Fibroblast of gingiva (primary cell): ENCODE measurements around the gene SYT7.

Experiments
- DNase-seq: peaks from one replicate; pipeline ENCODE4 v3.0.0-alpha.2; 2011; ENCODE audit warnings: low read depth

The SYT7 gene

DNA sequence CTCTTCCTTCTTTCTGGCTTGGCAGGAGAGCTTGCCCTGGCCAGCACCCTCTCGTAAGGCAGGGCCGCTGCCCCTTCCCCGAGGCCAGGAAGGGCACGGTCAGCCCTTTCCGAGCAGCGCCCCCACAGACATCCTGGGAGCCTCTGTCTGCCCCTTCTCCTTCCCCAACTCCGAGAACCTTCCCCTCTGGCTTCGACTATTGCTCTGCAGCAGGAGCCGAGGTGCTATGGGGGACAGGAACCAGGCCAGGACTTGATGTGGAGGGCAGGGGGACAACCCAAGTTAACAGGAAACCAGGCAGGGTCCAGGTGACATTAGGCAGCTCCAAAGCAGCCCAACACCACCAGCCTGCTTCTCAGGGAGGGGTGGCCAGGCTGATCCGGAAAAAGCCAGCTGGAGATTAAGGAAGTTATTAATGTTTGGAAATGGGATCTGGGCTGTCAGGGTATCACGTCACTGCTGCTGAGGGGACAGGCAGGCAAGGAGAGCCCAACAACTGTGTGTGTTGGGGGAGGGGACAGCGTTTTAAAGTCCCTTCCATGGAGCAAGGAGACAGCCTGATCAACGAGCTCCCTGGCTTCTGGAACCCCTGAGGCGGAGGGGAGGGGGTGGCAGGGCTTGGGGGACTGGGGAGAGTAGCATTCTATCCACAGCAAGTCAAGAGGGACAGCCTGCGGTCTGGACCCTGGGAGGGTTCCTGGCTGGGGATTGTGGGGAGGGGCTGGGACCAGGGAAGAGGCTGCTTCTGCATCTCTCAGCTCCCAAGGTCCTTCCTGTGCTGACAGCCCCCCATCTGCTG is 27.3 kb downstream of the SYT7 start:
- DNase-seq: no peak

DNA sequence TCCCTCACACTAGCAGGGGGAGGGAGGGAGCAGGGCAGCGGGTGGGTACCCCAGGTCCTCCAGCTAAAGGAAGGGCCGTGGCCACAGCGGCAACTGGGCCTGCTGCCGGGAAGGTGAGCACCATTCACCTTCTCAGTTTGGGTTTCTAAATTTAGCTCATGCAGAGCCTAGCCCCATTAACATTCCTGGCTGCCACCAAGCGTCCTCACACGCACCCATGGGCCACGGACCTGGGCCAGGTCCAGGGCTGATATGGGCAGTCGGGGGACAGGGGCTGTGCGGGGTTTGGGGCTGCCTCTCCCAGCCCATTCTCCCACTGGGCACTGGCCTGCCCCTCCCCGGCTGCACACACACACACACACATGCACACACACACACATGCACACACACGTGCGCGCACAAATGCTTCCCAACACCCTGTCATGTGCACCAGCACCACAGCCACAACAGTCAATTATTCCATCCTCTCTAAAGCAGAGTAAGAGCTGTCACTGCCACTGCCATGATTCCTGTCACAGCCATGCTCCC is 28.7 kb downstream of the SYT7 start:
- DNase-seq: no peak

DNA sequence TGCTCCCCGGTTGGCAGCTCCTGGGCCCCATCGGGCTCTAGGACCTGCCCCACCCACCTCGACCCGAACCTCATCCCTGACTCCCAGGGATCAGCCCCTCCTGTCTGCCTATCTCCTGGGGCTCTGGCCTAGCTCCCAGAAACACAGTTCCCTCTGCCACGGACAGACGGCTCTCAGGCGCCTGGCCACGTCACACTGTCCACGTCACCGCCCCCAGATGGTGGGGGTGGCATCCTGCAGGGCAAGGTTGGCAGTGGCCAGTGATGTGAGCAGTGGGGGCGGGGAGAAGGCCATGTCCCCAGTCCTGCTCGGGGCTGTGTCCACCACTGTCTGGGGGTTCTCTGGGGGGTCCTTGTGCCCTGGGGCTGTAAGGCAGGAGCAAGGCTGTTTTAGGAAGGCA is 29.2 kb downstream of the SYT7 start:
- DNase-seq: peak; percentile 63

DNA sequence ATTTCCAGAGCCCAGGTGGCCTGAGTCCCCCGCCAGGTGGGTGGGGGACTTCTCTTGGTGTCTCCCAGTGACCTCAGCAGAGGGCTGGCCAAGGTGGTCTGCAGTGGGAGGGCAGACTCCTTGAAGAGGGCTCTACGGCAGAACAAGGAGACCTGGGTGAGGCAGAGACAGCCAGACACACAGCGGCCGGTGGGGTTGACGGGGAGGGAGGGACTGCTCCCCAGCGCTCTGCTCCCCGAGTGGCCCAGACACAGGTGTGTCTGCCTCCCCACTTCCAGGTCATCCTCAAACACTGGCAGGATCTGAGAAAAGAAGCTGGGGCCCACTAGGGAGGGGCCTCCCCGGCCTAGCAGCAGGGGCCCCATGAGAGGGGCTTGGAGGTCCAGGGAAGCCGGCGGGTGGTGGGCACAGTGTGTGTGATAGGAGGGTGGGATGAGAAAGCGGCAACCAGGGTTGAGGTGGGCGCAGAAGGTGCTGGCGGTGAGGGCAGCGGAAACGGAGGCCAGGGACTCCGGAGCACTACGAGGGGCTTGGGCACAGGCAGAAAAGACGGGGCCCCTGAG is 30.1 kb downstream of the SYT7 start:
- DNase-seq: no peak

DNA sequence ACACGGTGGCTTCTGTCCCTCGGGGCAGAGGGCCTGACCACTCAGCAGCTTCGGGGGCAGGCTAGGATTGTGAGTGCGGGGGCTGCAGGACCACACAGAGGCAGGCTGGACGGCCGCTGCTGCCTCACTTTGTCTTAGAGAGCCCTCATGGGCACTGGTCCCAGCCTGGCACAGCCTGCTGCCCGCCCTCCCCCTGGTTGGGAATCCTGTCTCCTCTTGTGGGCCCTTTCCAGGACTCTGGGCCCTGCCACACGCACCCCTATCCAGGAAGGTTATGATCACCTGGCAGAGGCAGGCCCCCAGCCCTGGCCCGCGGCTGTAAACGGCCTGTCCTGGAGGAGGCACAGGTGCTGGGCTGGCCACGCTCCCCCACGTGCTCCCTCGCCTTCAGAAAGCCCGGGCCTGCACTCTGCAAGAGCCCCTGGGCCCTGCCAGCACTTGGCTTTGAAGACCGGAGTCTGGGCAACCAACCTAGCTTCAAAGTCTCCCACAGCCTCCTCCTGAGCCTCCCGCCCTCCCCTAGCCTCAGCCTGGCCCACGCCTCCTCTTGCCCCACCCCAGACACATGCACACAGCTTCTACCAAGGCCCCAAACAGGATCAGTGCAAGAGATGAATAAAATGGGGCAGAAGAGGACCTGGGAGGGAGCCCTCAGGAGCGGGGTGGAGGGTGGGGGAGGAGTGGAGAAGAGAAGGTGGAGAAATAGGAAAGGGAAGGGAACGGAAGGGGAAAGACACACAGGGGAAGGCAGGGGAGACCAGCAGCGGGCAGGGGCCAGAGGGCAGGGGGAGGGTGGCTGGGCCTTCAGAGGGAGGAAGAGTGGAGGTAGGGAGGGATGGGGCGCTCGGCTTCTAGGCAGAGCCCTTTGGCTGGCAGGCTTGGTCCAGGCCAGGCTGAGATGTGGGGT is 31.0 kb downstream of the SYT7 start:
- DNase-seq: no peak

DNA sequence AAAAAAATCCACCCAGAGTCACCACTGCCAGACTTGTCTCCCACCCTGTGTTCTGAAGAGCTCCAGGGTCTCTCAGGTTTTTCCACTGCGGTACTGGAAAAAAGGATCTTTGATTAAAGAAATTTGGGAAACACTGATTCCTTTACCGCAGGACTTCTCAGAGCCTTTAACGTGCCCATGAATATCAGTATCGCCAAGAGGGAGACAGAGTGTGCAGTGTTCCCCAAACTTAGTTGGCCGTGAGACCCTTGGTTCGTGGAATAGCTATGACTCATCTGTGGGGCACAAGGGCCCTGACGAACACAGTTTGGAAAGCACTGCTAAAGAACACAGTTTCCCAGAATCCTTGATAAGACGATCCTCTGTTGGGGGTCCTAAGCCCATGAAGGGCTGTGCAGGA is 31.7 kb downstream of the SYT7 start:
- no peak for DNase-seq

DNA sequence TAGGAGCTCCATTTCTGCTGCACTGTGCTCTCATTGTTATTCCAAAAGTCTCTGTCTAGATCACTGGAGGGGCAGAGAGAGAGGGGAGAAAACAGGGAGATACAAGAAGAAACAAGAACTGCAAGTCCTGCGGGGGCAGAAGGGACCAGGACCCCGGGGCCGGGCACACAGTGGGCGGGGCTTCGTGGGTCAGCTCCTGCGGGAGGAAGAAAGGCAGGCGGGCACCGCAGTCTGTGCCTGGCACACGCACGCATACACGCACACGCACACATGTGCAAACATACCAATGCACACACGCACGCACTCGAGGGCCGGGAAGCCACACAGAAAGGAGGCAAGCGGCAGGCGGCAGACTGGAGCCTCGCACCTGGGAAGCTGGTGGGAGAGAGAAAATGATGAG is 33.6 kb downstream of the SYT7 start:
- no peak for DNase-seq

DNA sequence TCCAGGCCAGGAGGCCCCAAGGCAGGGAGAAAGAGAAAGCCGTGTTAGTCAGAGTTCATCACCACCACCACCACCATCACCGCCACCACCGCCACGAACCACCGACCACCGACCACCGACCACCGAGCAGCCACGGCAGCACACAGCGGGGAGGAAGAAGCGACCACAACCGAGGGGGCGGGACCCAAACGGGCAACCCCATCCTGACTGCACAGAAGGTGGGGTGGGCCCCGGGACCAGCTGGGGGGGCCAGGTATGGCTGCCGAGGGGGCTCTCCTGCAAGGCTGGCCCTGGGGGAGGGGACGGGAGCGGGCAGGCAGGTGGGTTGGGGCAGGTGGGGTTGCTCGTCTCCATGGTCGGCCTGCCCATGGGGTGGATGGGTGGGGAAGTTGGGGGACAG is 34.2 kb downstream of the SYT7 start:
- DNase-seq: no peak

DNA sequence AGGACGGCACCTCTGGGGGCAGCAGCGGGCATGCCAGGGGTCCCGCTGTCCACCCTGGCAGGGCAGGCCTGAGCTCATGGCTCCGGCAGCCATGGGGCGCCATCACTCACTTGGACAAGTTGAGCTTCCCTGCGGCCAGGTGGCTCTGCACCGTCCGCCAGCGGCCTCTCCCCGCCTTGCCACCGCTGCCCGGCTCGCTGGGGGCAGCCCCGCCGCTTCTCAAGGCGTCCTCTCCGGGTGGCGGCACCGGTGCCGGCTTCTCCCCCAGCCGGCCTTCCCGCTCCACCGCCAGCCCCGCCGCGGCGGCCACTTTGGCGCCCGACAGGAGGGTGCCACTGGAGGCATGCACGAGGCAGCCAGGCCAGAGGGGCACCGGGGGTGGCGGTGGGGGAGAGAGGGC is 35.0 kb downstream of the SYT7 start:
- DNase-seq: no peak

DNA sequence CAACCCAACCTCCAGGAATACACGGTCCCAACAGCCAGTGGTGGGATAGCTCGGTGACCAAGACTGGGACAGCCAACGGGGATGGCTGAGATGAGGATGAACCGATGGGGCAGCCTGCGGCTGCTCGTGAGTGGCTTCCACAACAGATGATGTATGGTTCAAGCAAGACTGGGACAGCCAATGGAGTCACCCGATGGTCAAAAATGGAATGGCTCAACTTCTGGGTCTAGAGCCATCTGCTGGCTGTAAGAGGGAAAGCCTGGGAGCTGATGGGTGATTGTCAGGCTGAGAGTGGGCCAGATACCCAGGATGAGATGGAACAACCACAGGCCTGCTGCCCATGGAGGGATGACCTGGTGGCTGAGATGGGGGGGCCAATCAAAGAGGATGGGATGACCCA is 35.5 kb downstream of the SYT7 start:
- no peak for DNase-seq

DNA sequence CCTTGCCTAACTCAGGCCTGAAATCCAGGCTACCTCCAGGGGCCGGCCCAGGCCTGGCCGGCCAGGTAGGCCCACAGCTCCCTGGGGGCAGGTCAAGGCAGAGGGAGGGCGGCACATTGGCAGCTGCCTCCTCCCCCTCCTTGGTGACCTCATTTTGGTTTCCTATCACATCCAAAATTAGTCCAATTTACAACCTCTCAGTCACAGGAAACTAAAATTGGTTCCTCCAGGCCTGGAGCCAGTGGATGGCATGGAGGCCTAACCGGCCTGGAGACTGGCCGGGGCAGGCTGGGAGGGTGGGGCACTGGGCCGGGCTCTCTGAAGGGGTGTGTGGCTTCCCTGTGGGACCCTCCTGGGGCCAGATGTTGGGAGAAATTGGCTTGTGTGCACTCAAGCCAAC is 36.4 kb downstream of the SYT7 start:
- no peak for DNase-seq

DNA sequence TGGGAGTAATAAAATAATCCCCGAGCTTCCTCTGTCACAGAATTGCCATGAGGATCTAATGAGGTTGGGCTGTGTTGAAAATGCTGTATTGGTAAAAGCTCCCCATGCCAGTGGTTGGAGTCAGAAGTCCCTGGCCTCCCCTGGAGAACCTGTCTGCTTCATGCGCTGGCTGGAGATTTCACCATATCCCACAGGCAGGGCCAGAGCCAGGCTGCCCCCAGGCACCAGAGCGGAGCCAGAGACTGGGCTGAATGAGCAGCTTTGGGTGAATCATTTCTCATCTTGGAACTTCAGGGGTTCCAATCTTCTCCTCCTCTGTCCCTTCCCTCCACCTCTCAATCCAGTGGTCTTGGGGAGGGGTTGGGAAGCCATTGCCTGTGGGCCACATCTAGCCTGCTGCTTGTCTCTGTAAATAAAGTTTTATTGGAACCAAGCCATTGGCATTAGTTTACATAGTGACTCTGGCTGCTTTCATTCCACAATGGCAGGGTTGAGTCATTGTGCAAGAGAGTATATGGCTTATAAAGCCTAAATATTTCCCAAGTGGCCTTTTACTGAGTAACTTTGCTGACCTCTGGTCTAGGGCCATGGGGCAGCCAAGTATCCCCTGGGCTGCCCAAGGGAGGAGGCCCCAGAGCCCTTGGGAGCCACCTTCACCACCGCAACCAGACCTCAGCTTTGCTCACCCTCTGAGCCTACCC is 37.1 kb downstream of the SYT7 start:
- DNase-seq: peak; percentile 87

DNA sequence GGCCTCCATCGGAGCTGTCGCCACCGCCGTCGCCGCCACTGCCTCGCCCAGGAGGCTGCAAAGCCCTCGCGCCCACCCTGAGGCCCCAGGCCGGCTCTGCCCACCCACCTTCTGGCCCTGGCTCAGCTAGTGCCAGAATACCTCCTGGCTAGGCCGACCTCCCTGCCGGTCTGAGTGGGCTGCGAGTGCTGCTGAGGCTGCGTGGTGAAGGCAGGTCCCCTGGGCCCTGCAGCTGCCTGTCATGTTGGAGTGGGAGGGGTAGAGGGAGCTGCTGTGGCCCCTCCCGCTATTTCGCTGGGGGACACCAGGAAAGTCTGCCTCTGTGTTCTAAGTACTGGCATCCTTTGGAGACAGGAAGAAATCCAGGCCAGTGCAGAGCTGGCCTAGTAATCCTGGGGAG is 38.2 kb downstream of the SYT7 start:
- DNase-seq: no peak

DNA sequence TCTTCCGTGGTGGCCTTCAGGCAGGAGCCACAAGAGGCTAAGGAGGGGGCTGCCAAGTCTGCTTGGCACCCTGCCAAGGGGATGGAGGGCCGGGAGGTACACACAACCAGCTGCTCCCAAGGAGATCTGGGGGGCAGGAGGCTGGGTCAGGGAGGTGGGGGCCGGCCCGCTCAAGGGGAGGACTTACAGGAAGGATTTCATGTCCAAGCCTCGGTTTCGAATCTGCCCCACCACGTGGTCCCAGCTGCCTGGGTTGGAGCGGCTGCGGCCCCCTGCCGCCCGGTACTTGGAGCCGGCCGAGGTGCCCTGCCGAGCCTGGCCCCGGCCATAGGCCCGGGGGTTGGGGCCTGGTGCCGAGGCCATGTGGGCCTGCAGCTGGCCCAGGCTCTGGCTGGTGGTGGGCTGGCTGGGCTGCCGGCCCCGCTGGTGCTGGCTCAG is 38.8 kb downstream of the SYT7 start:
- no peak for DNase-seq

DNA sequence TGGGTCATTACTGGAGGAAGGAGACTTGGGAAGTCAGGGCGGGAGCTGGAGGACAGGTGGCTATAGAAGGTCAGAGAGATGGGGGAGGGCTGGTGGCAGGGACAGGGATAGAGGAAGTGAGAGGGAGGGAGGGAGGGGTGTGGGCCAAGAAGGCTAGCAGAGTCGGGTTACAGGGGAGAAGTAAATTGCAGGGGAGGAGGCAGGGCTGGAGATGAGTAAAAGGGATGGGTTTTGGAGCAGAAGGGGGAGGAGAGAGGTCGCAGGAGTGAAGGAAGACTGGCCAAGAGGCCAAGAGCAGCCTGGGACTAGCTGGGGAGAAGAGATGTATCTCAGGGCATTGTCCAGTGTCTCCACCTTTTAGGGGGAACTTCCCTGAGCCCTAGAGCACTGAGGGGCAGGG is 39.3 kb downstream of the SYT7 start:
- peak; percentile 68 for DNase-seq

DNA sequence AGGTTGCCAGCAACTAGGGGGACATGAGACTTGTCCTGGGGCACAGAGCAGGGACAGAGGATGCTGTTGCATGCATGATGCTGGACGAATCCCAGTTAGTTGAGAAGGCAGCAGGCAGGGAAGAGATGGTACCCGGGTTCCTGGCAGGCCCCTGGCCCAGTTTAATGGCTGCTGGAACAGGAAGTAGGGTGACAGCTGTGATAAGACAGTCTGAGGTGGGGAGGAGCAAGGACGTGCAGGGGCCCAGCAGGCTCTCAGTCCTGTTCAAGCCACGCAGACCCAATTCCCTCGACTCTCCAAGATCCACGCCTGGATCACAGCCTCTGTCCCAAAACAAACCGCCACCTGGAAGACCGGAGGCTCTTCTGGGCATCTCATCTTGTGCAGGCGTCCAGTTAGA is 40.3 kb downstream of the SYT7 start:
- DNase-seq: no peak

DNA sequence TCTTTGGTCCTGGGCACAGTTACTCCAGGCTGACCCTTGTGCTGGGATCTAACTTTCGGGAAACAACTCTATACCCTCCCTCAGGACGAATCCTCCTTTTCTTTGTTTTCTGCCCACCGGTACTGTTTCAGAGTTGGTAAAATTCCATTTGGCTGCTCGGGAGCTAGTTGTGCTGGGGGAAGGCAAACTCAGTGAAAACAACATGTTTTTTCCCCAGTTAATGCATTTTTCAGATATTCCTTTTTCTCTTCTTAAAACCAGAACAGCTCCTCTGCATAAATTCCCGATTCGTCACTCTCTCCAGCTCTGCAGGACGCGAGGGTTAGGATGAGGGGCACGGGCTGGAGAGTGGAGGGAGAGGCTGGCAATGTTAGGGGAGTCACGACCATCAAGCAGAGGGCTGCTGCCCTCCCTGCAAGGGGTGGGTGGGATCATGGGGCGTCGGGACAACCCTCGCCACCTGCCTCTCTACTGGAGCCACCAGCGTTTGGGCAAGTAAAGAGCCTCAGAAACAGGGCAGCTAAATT is 41.0 kb downstream of the SYT7 start:
- no peak for DNase-seq

DNA sequence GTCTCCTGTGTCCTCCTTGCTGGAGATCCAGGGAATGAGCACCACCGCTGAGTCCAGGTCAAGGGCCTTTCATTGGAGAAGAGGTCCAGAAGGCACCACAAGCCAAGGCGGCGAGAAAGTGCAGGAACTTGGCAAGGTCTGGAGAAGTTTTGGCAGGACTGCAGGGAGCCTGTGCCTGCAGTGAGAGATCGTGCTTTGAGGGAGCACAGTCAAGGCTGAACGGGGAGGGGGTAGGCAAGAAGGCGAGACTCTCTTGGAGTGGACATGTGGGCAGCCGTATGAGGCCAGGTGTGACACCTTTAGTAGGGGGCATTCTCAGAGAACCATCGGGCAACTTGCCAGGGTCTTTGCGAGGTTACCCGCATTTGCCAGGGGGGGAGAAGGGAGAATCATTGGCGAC is 41.9 kb downstream of the SYT7 start:
- DNase-seq: no peak

DNA sequence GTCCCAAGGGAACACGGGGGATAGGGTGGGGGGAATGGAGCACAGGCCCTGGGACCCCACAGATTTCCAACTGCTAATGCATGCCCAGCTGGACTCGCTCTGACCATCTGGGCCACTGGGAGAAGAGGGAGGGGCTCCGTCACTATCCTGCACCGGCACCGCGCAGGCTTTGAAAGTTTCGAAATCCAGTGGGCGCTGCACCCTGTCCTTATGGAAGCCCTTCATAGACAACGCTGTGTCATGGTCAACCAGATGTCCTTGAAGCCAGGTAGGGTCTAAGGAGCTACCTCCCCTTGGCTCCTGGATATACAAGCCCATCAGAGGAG is 42.3 kb downstream of the SYT7 start:
- no peak for DNase-seq

DNA sequence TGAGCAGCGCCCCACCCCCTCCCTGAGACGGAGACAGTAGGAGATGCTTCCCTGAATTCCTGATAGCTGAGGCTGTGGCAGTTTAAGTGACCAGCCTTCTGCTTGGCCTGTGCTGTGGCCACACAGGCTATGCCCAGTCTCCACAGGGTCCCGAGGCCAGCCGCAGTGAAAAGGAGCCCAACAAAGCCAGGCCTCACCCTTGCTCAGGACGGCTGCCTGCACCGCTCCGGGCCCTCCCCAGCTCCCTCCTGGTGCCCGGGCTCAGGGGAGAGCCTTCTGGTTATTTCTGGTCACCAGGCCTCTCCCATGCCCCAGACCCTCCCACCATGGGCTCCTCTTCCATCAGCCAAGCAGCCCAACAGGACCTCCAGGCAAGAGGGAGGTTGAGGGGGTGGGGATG is 43.5 kb downstream of the SYT7 start:
- DNase-seq: no peak

DNA sequence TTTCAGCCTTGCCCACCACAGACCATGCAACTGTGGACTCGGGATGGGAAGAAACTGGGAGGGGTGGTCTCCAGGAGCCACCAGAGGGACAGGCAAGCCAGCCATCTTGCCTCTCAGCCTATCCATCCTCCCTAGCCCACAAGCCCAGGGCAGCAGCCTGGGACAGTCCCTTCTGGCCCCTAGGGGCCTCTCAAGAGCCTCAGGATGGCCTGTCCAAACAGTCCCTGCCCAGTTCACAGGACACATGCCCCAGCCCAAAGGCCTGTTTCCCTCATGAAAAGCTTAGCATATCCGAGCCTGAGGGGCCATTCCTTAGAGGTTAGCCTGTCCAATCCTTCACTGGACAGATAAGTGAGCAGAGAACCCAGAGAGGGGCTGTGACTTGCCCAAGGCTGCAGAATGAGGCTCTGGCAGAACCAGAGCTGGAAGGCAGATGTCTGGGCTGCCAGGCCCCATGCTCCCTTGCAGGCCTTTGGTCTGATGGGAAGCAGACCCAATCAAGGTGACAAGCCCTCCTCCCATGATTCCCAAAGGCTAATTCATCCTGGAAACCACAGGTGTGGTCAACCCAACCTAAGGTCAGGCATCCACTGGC is 44.1 kb downstream of the SYT7 start:
- no peak for DNase-seq
